Stimulated activated CD4-positive, alpha-beta T cell treated with anti-CD3 and anti-CD28 coated beads, Interleukin-2, amount 100 ng/mL, for 24 hours (primary cell): ENCODE data around the gene NMB.
"Not testable (repeated sequence)": the region's sequence is repeated elsewhere in the genome, so short reads cannot be mapped to it uniquely, and the experiment has no call there.

Source experiments
- DNase-seq, 2 donors: peaks; one replicate each; pipeline ENCODE4 v3.0.0-alpha.2; 2020

NMB gene

GRCh38 chr15:84658080-84658787, at the start of gene NMB:
Gene NMB (minus strand): TSS chr15:84658199. CDS start chr15:84658152, 47 bp downstream.
- DNase-seq = peak; percentile 82 to 83

- DNase-seq = no peak
Observed at GRCh38 chr15:84703808-84704207, 45.8 kb upstream of the NMB start.

GRCh38 chr15:84702961-84703482, 45.0 kb upstream of the NMB start:
- DNase-seq = no peak

GRCh38 chr15:84699538-84700191, 41.7 kb upstream of the NMB start:
- DNase-seq = no peak

- DNase-seq = no peak
Observed at GRCh38 chr15:84697236-84697990, 39.4 kb upstream of the NMB start.

GRCh38 chr15:84696757-84697156, 38.8 kb upstream of the NMB start:
- DNase-seq = no peak

- no peak for DNase-seq
Observed at GRCh38 chr15:84690342-84690741, 32.3 kb upstream of the NMB start.

- no peak for DNase-seq
Observed at GRCh38 chr15:84689858-84690257, 31.9 kb upstream of the NMB start.

GRCh38 chr15:84686446-84686845, 28.4 kb upstream of the NMB start:
- not testable (repeated sequence) for DNase-seq

GRCh38 chr15:84685304-84685703, 27.3 kb upstream of the NMB start:
- DNase-seq = no peak

- DNase-seq = no peak
Observed at GRCh38 chr15:84684092-84684491, 26.1 kb upstream of the NMB start.

- peak; percentile 39 to 57 for DNase-seq
Observed at GRCh38 chr15:84681831-84682230, 23.8 kb upstream of the NMB start.

GRCh38 chr15:84671211-84671610, 13.2 kb upstream of the NMB start:
- DNase-seq = no peak

GRCh38 chr15:84669726-84670125, 11.7 kb upstream of the NMB start:
- DNase-seq = peak; percentile 55

GRCh38 chr15:84668221-84668982, 10.4 kb upstream of the NMB start:
- no peak for DNase-seq

- no peak for DNase-seq
Observed at GRCh38 chr15:84666373-84666772, 8.4 kb upstream of the NMB start.

- no peak for DNase-seq
Observed at GRCh38 chr15:84661001-84661400, 3.0 kb upstream of the NMB start.

- no peak for DNase-seq
Observed at GRCh38 chr15:84659904-84660781, 2.1 kb upstream of the NMB start.

- DNase-seq = no peak
Observed at GRCh38 chr15:84658788-84659411, 901 bp upstream of the NMB start.

- DNase-seq = no peak
Observed at GRCh38 chr15:84657748-84658079, 285 bp downstream of the NMB start.

- DNase-seq = no peak
Observed at GRCh38 chr15:84656972-84657371, 1.0 kb downstream of the NMB start.
